Parathyroid adenoma (tissue), 2 donors: ENCODE data around the gene PEX5L.
A peak's percentile ranks its signal among the peaks of the same experiment; 100 is the strongest.

Experiments
- H2AFZ ChIP-seq: fragments of 300-600 bp; sonication (generic); one replicate; pipeline ENCODE4 v1.7.0; 2017; ENCODE audit warnings: antibody characterized with exemption, mild to moderate bottlenecking
- H3K27ac ChIP-seq: fragments of 300-600 bp; sonication (generic); one replicate; pipeline ENCODE4 v1.7.0; 2017
- H3K27me3 ChIP-seq: fragments of 300-600 bp; sonication (generic); one replicate; pipeline ENCODE4 v1.7.0; 2017; ENCODE audit warnings: low read length; ENCODE audit not compliant: control insufficient read depth, insufficient read depth
- H3K36me3 ChIP-seq: fragments of 300-600 bp; sonication (generic); one replicate; pipeline ENCODE4 v1.7.0; 2017; ENCODE audit warnings: low read length; ENCODE audit not compliant: control insufficient read depth, insufficient read depth
- H3K4me1 ChIP-seq: fragments of 300-600 bp; sonication (generic); one replicate; pipeline ENCODE4 v1.7.0; 2017; ENCODE audit warnings: control low read depth
- H3K4me2 ChIP-seq: fragments of 300-600 bp; sonication (generic); one replicate; pipeline ENCODE4 v1.7.0; 2017; ENCODE audit warnings: low read length
- H3K4me3 ChIP-seq: fragments of 300-600 bp; sonication (generic); one replicate; pipeline ENCODE4 v1.7.0; 2017; ENCODE audit warnings: low read depth, low read length
- H3K79me2 ChIP-seq: fragments of 300-600 bp; sonication (generic); one replicate; pipeline ENCODE4 v1.7.0; 2017; ENCODE audit warnings: control low read depth
- H3K9ac ChIP-seq: fragments of 300-600 bp; sonication (generic); one replicate; pipeline ENCODE4 v1.7.0; 2017; ENCODE audit warnings: mild to moderate bottlenecking
- H3K9me3 ChIP-seq: fragments of 300-600 bp; sonication (generic); one replicate; pipeline ENCODE4 v1.7.0; 2017; ENCODE audit warnings: low read length; ENCODE audit not compliant: control insufficient read depth
- CTCF ChIP-seq: fragments of 300-600 bp; sonication (generic); IDR thresholded peaks from one replicate; pipeline ENCODE4 v1.7.0; 2017; ENCODE audit warnings: antibody characterized with exemption, mild to moderate bottlenecking
- donor health status: primary hyperparathyroidism.

PEX5L gene

GRCh38 chr3:179837374-179837773 is 199.4 kb downstream of the PEX5L start:
- peaks cover 9% of the 10 kb centered on the region for H3K4me1 ChIP-seq
- no peaks in the 10 kb centered on the region for H3K27me3 ChIP-seq
- no peak overlapping the region for H3K4me3 ChIP-seq
- no peak for TF ChIP-seq CTCF
- H3K27ac ChIP-seq = no peak overlapping the region
- H2AFZ ChIP-seq = no peak overlapping the region
- H3K36me3 ChIP-seq = no peaks in the 10 kb centered on the region
- no peak overlapping the region for H3K4me2 ChIP-seq
- no peaks in the 10 kb centered on the region for H3K9me3 ChIP-seq
- peaks cover 8% of the 10 kb centered on the region for H3K79me2 ChIP-seq
- no peak overlapping the region for H3K9ac ChIP-seq

GRCh38 chr3:179833294-179833693 is 203.4 kb downstream of the PEX5L start:
- TF ChIP-seq CTCF = no peak

GRCh38 chr3:179832333-179832854 is 204.3 kb downstream of the PEX5L start:
- Histone ChIP-seq H3K9me3 (no peaks in the 10 kb centered on the region), H3K4me2 (no peak overlapping the region), H3K4me1 (peaks cover 9% of the 10 kb centered on the region), H2AFZ (no peak overlapping the region), H3K36me3 (no peaks in the 10 kb centered on the region), H3K79me2 (peaks cover 3% of the 10 kb centered on the region), H3K27me3 (no peaks in the 10 kb centered on the region), H3K4me3 (no peak overlapping the region), H3K27ac (peak overlapping the region; percentile 6), H3K9ac (no peak overlapping the region)
- no peak for TF ChIP-seq CTCF

More at GRCh38 chr3:179833294-179833693, 203.4 kb downstream of the PEX5L start:
- H3K27me3 ChIP-seq = no peaks in the 10 kb centered on the region
- no peak overlapping the region for H3K9ac ChIP-seq
- no peak overlapping the region for H2AFZ ChIP-seq
- peaks cover 9% of the 10 kb centered on the region for H3K4me1 ChIP-seq
- peaks cover 3% of the 10 kb centered on the region for H3K79me2 ChIP-seq
- H3K4me3 ChIP-seq = no peak overlapping the region
- no peaks in the 10 kb centered on the region for H3K36me3 ChIP-seq
- no peak overlapping the region for H3K4me2 ChIP-seq
- H3K9me3 ChIP-seq = no peaks in the 10 kb centered on the region
- no peak overlapping the region for H3K27ac ChIP-seq

GRCh38 chr3:179829401-179829800 is 207.3 kb downstream of the PEX5L start:
- Histone ChIP-seq H2AFZ (no peak overlapping the region), H3K27me3 (no peaks in the 10 kb centered on the region), H3K36me3 (no peaks in the 10 kb centered on the region), H3K9ac (no peak overlapping the region), H3K79me2 (peaks cover 3% of the 10 kb centered on the region), H3K4me2 (no peak overlapping the region), H3K27ac (no peak overlapping the region), H3K4me1 (peaks cover 4% of the 10 kb centered on the region), H3K4me3 (no peak overlapping the region), H3K9me3 (no peaks in the 10 kb centered on the region)
- TF ChIP-seq CTCF = no peak

GRCh38 chr3:179828738-179829137 is 208.0 kb downstream of the PEX5L start:
- peaks cover 4% of the 10 kb centered on the region for H3K4me1 ChIP-seq
- H3K9me3 ChIP-seq = no peaks in the 10 kb centered on the region
- peaks cover 3% of the 10 kb centered on the region for H3K79me2 ChIP-seq
- no peak overlapping the region for H3K4me2 ChIP-seq
- H2AFZ ChIP-seq = no peak overlapping the region
- H3K9ac ChIP-seq = no peak overlapping the region
- no peak overlapping the region for H3K4me3 ChIP-seq
- H3K36me3 ChIP-seq = no peaks in the 10 kb centered on the region
- H3K27ac ChIP-seq = no peak overlapping the region
- H3K27me3 ChIP-seq = no peaks in the 10 kb centered on the region
- TF ChIP-seq CTCF = no peak
